T-helper 1 cell treated with Interleukin-12 subunit alpha and Interleukin-12 subunit beta and Interleukin-4 antibody, amounts not matched to agents 30 ng/mL and 1 ng/mL, for 36 hours (primary cell): ENCODE measurements around the gene MAS1L. TPM values are rescaled to one million over a fixed set of nuclear protein-coding genes. Genes with fewer than 3 reads are reported as not detected.

ENCODE experiments used
- intact Hi-C: fragments of 100-400 bp; cut with micrococcal nuclease; formaldehyde crosslinking; loops from one replicate; pipeline ENCODE4 v1.15.1; 2024
- total RNA-seq: library from RNA; stranded (reverse); gene quantifications from 2 replicates; pipeline ENCODE4 v1.2.3, GENCODE V29; 2022

MAS1L gene
- total RNA-seq: not detected in 2 replicates

GRCh38 chr6:29487660-29488059 is at the start of gene MAS1L:
Gene MAS1L, minus strand, starts transcription at chr6:29487956. Its CDS starts 54 bp downstream, at chr6:29487902.
- intact Hi-C loops: no loop called here

GRCh38 chr6:29532320-29532951 is 44.7 kb upstream of the MAS1L start:
- intact Hi-C loops: no loop called here

GRCh38 chr6:29531668-29532067 is 43.9 kb upstream of the MAS1L start:
- intact Hi-C loops: no loop called here

- intact Hi-C loops: no loop called here
Measured at GRCh38 chr6:29530671-29531310, 43.0 kb upstream of the MAS1L start.

GRCh38 chr6:29529956-29530355 is 42.2 kb upstream of the MAS1L start:
- intact Hi-C loops: no loop called here

GRCh38 chr6:29528988-29529560 is 41.3 kb upstream of the MAS1L start:
- intact Hi-C loops: no loop called here

- intact Hi-C loops: no loop called here
Measured at GRCh38 chr6:29528300-29528931, 40.7 kb upstream of the MAS1L start.

GRCh38 chr6:29527564-29527963 is 39.8 kb upstream of the MAS1L start:
- intact Hi-C loops: no loop called here

GRCh38 chr6:29527126-29527525 is 39.4 kb upstream of the MAS1L start:
- intact Hi-C loops: no loop called here

- intact Hi-C loops: no loop called here
Measured at GRCh38 chr6:29525311-29525639, 37.5 kb upstream of the MAS1L start.

- intact Hi-C loops: no loop called here
Measured at GRCh38 chr6:29524444-29525310, 36.9 kb upstream of the MAS1L start.

GRCh38 chr6:29524044-29524443 is 36.3 kb upstream of the MAS1L start:
- intact Hi-C loops: no loop called here

GRCh38 chr6:29522227-29522626 is 34.5 kb upstream of the MAS1L start:
- intact Hi-C loops: no loop called here

- intact Hi-C loops: no loop called here
Measured at GRCh38 chr6:29521006-29521680, 33.4 kb upstream of the MAS1L start.

- intact Hi-C loops: no loop called here
Measured at GRCh38 chr6:29520232-29520631, 32.5 kb upstream of the MAS1L start.

GRCh38 chr6:29519291-29520010 is 31.7 kb upstream of the MAS1L start:
- intact Hi-C loops: no loop called here

GRCh38 chr6:29517728-29518440 is 30.1 kb upstream of the MAS1L start:
- intact Hi-C loops: no loop called here

- intact Hi-C loops: no loop called here
Measured at GRCh38 chr6:29517245-29517644, 29.5 kb upstream of the MAS1L start.

- intact Hi-C loops: no loop called here
Measured at GRCh38 chr6:29516108-29516507, 28.4 kb upstream of the MAS1L start.
